HepG2 (cell line): ENCODE measurements around the gene TSC22D4. TPM values are rescaled to one million over a fixed set of nuclear protein-coding genes. Genes with fewer than 3 reads are reported as not detected.
A peak's percentile ranks its signal among the peaks of the same experiment; 100 is the strongest.

ENCODE experiments used
- DNMT3B ChIP-seq: conservative IDR thresholded peaks from 2 replicates; pipeline ENCODE4 v1.6.1; 2016; ENCODE audit warnings: missing biosample characterization, control low read depth
- FOSL2 ChIP-seq: sonication (generic); formaldehyde crosslinking; IDR thresholded peaks from 2 replicates; pipeline ENCODE4 v1.4.0; 2020; ENCODE audit warnings: missing genetic modification reagents
- ISL2 ChIP-seq: sonication (generic); formaldehyde crosslinking; IDR thresholded peaks from 2 replicates; pipeline ENCODE4 v1.5.0; 2020; ENCODE audit warnings: missing genetic modification reagents
- MTF2 ChIP-seq: sonication (generic); formaldehyde crosslinking; IDR thresholded peaks from 2 replicates; pipeline ENCODE4 v1.5.0; 2020; ENCODE audit warnings: missing genetic modification reagents, borderline replicate concordance
- NONO ChIP-seq, 2 experiments: fragments of 450-650 bp in 1 of 2; sonication (generic) in 1 of 2; formaldehyde crosslinking in 1 of 2; IDR thresholded peaks in 1 of 2; conservative IDR thresholded peaks in 1 of 2; 2 replicates each; pipeline versions ENCODE4 v1.6.1 to v1.8.0; 2017 to 2022; ENCODE audit warnings: mild to moderate bottlenecking in 1 of 2, missing genetic modification reagents in 1 of 2, moderate library complexity in 1 of 2
- SAFB2 ChIP-seq: sonication (generic); formaldehyde crosslinking; IDR thresholded peaks from 2 replicates; pipeline ENCODE4 v1.5.1; 2020; ENCODE audit warnings: missing genetic modification reagents, low read depth, mild to moderate bottlenecking, borderline replicate concordance
- TCF12 ChIP-seq, 2 experiments: fragments of 450-650 bp in 1 of 2; sonication (generic) in 1 of 2; formaldehyde crosslinking in 1 of 2; IDR thresholded peaks; 2 replicates each; pipeline versions ENCODE4 v1.6.1 to v1.8.0; 2017 to 2022; ENCODE audit warnings: antibody characterized with exemption in 1 of 2, mild to moderate bottlenecking in 1 of 2, missing genetic modification reagents in 1 of 2, moderate library complexity in 1 of 2
- TOPORS ChIP-seq: sonication (generic); formaldehyde crosslinking; IDR thresholded peaks from 2 replicates; pipeline ENCODE4 v1.8.0; 2023; ENCODE audit warnings: mild to moderate bottlenecking, missing genetic modification reagents
- ZBTB8A ChIP-seq: sonication (generic); formaldehyde crosslinking; IDR thresholded peaks from 2 replicates; pipeline ENCODE4 v1.4.0; 2020; ENCODE audit warnings: mild to moderate bottlenecking, low read depth, missing genetic modification reagents, borderline replicate concordance
- ZKSCAN8 ChIP-seq: IDR thresholded peaks from 2 replicates; pipeline ENCODE4 v1.6.1; 2016; ENCODE audit warnings: borderline replicate concordance, missing genetic modification reagents, missing compliant biosample characterization
- ZNF709 ChIP-seq: sonication (generic); formaldehyde crosslinking; IDR thresholded peaks from 2 replicates; pipeline ENCODE4 v1.5.0; 2020; ENCODE audit warnings: mild to moderate bottlenecking, missing genetic modification reagents
- ZNF746 ChIP-seq: sonication (generic); formaldehyde crosslinking; IDR thresholded peaks from 2 replicates; pipeline ENCODE4 v1.8.0; 2022; ENCODE audit warnings: mild to moderate bottlenecking, missing genetic modification reagents
- ZNF850 ChIP-seq: sonication (generic); formaldehyde crosslinking; conservative IDR thresholded peaks from 2 replicates; pipeline ENCODE4 v1.9.0; 2021; ENCODE audit warnings: mild to moderate bottlenecking, missing genetic modification reagents
- ZNF883 ChIP-seq: sonication (generic); formaldehyde crosslinking; IDR thresholded peaks from 2 replicates; pipeline ENCODE4 v1.5.1; 2020; ENCODE audit warnings: mild to moderate bottlenecking, missing genetic modification reagents; ENCODE audit errors: not compliant biosample characterization
- polyA plus RNA-seq, 8 experiments: library from polyadenylated mRNA; depleted of rRNA in 3 of 8; stranded (reverse) in 7 of 8; unstranded in 1 of 8; fragments of >200 nt; fragmentation: Illumina TruSeq in 4 of 8; extraction: Trizol in 4 of 8; gene quantifications; 2 replicates each; pipeline versions ENCODE4 v1.2.1 to v1.2.3, GENCODE V29; 2011 to 2016; ENCODE audit warnings: low read depth in 4 of 8, missing spikeins in 1 of 8, mixed read lengths in 1 of 8; ENCODE audit not compliant: insufficient read depth in 1 of 8
- total RNA-seq, 5 experiments: library from RNA; depleted of rRNA; stranded (reverse); fragments of >200 nt; fragmentation: Illumina TruSeq; extraction: Trizol; gene quantifications; 2 replicates each; pipeline ENCODE4 v1.2.3, GENCODE V29; 2016; ENCODE audit warnings: low read depth in 1 of 5
- TF ChIP-seq, protein P1 (sequence below): sonication (generic); formaldehyde crosslinking; IDR thresholded peaks from 2 replicates; pipeline ENCODE4 v1.8.0; 2022; ENCODE audit warnings: mild to moderate bottlenecking, missing genetic modification reagents; ENCODE audit not compliant: insufficient replicate concordance
- TF ChIP-seq, protein P2 (sequence below): sonication (generic); formaldehyde crosslinking; IDR thresholded peaks from 2 replicates; pipeline ENCODE4 v1.5.0; 2020; ENCODE audit warnings: mild to moderate bottlenecking, missing genetic modification reagents
- TF ChIP-seq, protein P3 (sequence below): IDR thresholded peaks from 2 replicates; pipeline ENCODE4 v1.6.1; 2016; ENCODE audit warnings: mild to moderate bottlenecking
- TF ChIP-seq, protein P4 (sequence below): IDR thresholded peaks from 2 replicates; pipeline ENCODE4 v1.6.1; 2016

Gene TSC22D4
- total and polyA plus RNA-seq, 2 of the 13 experiments (the other 11 are each of a cell fraction or from before 2014, with no cell fraction given): 7.7 to 8.7 TPM

DNA sequence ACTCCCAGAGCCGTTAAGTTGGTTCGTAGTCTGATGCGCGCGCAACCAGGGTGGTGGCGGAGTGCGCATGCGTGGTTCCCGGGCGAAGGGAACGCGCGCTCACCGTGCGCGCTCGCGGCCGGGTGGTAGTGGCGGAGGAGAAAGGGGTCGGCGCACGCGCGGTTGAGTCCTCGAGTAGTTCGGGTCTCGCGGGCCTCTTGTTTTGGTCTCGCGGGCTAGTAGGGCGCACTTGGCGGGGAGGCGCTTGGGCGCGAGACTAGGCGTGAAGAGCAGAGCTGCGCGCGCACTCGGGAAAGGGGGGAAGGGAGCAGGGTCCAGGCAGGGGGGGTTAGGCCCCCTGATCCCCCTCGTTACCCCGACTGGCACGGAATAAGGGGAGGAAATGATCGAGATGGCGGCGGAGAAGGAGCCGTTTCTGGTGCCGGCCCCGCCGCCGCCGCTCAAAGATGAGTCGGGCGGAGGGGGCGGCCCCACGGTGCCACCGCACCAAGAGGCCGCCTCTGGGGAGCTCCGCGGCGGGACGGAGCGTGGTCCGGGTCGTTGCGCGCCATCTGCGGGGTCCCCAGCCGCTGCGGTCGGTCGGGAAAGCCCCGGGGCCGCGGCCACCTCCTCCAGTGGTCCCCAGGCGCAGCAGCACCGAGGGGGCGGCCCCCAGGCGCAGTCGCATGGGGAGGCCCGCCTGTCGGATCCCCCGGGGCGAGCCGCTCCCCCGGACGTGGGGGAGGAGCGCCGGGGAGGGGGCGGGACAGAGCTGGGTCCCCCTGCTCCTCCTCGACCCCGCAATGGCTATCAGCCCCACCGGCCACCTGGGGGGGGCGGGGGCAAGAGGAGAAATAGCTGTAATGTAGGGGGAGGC, 49.1 kb downstream of the TSC22D4 start, which contains the start of gene MEPCE (continued):
- TF ChIP-seq, protein P1, sequence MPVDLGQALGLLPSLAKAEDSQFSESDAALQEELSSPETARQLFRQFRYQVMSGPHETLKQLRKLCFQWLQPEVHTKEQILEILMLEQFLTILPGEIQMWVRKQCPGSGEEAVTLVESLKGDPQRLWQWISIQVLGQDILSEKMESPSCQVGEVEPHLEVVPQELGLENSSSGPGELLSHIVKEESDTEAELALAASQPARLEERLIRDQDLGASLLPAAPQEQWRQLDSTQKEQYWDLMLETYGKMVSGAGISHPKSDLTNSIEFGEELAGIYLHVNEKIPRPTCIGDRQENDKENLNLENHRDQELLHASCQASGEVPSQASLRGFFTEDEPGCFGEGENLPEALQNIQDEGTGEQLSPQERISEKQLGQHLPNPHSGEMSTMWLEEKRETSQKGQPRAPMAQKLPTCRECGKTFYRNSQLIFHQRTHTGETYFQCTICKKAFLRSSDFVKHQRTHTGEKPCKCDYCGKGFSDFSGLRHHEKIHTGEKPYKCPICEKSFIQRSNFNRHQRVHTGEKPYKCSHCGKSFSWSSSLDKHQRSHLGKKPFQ: peak; percentile 75
- 0 out of 2 replicates have a peak, but pooled peaks have one; percentile 45 for TF ChIP-seq SAFB2 (CRISPR knock-in tag)
- TF ChIP-seq TCF12 (IDR thresholded peaks at IDR 0.05): no peak
- 0 out of 2 replicates have a peak, but pooled peaks have one; percentile 65 for TF ChIP-seq TCF12 (CRISPR knock-in tag; IDR thresholded peaks at IDR 0.05)
- 0 out of 2 replicates have a peak, but pooled peaks have one; percentile 6 for TF ChIP-seq FOSL2
- 0 out of 2 replicates have a peak, but pooled peaks have one; percentile 39 for TF ChIP-seq ZNF709 (CRISPR knock-in tag)
- peak; percentile 45 for TF ChIP-seq ZNF883 (CRISPR knock-in tag)
- TF ChIP-seq MTF2 (CRISPR knock-in tag): no peak
- TF ChIP-seq TOPORS (CRISPR knock-in tag): 0 out of 2 replicates have a peak, but pooled peaks have one; percentile 79
- TF ChIP-seq ZKSCAN8: peak; percentile 53; the same call in 1 of the 2 replicates
- no peak; the same call in 1 of the 2 replicates for TF ChIP-seq ZNF746 (CRISPR knock-in tag)
- TF ChIP-seq, protein P2, sequence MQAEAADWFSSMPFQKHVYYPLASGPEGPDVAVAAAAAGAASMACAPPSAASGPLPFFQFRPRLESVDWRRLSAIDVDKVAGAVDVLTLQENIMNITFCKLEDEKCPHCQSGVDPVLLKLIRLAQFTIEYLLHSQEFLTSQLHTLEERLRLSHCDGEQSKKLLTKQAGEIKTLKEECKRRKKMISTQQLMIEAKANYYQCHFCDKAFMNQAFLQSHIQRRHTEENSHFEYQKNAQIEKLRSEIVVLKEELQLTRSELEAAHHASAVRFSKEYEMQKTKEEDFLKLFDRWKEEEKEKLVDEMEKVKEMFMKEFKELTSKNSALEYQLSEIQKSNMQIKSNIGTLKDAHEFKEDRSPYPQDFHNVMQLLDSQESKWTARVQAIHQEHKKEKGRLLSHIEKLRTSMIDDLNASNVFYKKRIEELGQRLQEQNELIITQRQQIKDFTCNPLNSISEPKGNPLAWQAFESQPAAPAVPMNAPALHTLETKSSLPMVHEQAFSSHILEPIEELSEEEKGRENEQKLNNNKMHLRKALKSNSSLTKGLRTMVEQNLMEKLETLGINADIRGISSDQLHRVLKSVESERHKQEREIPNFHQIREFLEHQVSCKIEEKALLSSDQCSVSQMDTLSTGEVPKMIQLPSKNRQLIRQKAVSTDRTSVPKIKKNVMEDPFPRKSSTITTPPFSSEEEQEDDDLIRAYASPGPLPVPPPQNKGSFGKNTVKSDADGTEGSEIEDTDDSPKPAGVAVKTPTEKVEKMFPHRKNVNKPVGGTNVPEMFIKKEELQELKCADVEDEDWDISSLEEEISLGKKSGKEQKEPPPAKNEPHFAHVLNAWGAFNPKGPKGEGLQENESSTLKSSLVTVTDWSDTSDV (CRISPR knock-in tag): 0 out of 2 replicates have a peak, but pooled peaks have one; percentile 23
- TF ChIP-seq ISL2 (CRISPR knock-in tag): peak; percentile 44; the same call in 1 of the 2 replicates
- TF ChIP-seq, protein P3, sequence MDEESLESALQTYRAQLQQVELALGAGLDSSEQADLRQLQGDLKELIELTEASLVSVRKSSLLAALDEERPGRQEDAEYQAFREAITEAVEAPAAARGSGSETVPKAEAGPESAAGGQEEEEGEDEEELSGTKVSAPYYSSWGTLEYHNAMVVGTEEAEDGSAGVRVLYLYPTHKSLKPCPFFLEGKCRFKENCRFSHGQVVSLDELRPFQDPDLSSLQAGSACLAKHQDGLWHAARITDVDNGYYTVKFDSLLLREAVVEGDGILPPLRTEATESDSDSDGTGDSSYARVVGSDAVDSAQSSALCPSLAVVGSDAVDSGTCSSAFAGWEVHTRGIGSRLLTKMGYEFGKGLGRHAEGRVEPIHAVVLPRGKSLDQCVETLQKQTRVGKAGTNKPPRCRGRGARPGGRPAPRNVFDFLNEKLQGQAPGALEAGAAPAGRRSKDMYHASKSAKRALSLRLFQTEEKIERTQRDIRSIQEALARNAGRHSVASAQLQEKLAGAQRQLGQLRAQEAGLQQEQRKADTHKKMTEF (CRISPR knock-in tag): peak; percentile 52; the same call in 1 of the 2 replicates
- no peak for TF ChIP-seq DNMT3B
- TF ChIP-seq NONO (IDR thresholded peaks at IDR 0.05): no peak
- TF ChIP-seq NONO (CRISPR knock-in tag; conservative IDR thresholded peaks at IDR 0.05): no peak; the same call in 1 of the 2 replicates
- TF ChIP-seq, protein P4, sequence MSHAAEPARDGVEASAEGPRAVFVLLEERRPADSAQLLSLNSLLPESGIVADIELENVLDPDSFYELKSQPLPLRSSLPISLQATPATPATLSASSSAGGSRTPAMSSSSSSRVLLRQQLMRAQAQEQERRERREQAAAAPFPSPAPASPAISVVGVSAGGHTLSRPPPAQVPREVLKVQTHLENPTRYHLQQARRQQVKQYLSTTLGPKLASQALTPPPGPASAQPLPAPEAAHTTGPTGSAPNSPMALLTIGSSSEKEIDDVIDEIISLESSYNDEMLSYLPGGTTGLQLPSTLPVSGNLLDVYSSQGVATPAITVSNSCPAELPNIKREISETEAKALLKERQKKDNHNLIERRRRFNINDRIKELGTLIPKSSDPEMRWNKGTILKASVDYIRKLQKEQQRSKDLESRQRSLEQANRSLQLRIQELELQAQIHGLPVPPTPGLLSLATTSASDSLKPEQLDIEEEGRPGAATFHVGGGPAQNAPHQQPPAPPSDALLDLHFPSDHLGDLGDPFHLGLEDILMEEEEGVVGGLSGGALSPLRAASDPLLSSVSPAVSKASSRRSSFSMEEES: no peak; the same call in 1 of the 2 replicates
- no peak for TF ChIP-seq ZBTB8A (CRISPR knock-in tag)
- no peak for TF ChIP-seq ZNF850 (CRISPR knock-in tag)
